ENCODE data around the gene NPW.

NPW gene

DNA sequence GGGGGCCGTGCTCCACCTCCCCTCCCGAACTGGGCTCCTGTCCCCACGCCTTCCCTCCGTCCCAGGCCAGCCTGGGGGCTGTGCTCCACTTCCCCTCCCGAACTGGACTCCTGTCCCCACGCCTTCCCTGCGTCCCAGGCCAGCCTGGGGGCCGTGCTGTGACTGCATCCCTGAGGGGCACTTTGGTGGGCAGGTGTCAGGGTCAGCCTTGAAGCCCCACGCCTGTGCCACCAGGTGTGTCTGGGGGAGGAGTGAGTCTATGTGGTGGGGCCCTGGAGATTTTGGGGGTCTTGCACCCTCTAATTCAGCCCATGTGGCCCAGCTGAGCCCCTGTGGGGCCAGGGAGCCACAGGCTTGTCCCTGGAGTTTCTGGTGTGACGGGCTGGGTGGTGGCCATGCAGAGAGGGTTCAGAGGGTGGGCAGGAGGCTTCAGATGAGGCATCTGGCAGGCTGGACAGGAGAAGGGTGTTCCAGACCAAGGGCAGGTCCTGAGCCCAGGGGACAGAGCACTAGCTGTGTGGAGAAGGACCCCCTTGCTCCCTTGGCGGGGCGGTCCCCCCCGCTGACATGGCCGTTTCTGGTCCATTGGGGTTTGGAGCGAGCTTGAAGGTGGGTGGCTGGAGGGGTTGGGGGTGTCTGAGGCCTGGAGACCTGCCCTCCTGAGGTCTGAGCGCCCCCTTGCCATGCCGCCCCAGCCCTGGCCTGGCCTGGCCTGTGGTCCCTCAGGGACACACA is 15.3 kb downstream of the NPW start:
- in situ Hi-C loops (cut with HindIII; ENCODE audit: low sequenced_read_pairs): no loop called here

DNA sequence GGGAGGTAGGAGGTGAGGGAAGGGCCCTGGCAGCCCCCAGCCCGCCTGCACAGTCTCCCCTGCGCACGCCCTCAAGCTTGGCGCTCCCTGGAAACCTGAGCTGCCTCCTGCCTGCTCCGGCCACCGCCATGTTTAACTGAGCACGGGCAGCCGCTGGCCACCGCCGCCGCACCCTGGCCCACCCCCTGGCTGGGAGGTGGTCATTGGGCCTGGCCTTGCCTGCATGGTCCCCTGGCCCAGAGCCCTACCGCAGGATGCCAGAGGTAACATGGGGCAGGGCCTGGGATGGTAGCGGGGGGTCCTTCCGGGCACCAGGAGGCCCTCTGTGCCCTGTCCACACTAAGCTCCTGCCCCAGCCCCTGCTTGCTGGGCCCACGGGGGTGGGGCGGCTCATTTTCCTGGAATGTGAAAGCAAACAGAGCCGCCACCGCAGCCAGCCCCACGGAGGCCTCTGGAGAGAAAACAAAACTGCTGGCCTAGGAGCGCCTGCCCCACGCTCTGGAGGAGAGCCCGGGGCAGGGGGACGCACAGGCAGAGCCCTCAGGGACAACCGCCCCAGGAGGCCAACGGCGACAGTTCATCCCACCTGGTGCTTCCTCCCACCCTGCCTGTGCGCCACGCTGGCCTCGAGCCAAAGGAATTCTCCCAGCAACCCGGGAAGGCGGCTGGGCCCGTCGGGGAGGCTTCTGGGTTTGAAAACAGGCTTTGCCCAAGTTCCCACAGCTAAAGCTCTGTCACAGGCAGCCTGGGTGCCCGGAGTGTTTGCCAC is 16.0 kb downstream of the NPW start:
- in situ Hi-C loops (cut with HindIII; ENCODE audit: low sequenced_read_pairs): no loop called here

DNA sequence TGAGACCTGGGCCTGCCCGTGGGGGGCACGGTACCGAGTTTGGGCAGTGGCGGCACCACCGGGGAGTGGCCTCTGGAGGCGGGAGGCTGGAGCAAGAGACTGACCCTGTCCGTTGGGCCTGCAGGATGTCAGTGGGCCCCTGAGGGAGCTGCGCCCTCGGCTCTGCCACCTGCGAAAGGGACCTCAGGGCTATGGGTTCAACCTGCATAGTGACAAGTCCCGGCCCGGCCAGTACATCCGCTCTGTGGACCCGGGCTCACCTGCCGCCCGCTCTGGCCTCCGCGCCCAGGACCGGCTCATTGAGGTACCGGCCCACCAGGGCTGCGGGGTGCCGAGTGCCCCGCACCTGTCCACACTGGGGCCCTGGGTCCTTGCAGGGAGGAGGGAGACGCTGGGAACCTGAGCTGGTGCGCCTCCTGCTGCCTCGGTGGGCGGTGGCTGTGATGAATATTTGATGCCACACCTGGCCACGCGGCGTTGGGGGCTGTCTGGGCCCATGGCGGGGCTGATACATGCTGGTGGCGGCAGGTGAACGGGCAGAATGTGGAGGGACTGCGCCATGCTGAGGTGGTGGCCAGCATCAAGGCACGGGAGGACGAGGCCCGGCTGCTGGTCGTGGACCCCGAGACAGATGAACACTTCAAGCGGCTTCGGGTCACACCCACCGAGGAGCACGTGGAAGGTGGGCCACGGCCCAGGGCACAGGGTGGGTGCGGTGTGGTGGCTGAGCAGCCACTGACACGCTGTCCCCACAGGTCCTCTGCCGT is 16.8 kb downstream of the NPW start:
- in situ Hi-C loops (cut with HindIII; ENCODE audit: low sequenced_read_pairs): no loop called here

DNA sequence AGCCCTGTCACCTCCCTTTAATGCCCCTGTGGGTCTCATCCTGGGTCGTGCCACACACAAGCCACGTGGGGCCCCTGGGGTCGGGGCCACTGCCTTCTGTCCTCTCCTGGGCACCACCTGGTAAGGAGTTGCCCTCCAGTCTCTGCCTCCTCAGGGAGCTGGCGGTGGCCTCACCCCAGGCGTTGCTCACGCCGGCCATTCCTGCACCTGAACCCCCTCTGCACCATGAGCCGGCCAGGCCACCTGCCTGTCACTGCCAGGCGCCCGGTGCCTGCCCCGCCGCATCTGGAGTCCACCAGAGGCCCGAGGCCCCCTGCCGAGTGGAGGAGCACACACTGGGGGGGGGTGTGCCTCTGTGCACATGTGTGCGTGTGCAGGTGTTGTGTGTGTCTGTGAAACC is 17.5 kb downstream of the NPW start:
- in situ Hi-C loops (cut with HindIII; ENCODE audit: low sequenced_read_pairs): no loop called here

DNA sequence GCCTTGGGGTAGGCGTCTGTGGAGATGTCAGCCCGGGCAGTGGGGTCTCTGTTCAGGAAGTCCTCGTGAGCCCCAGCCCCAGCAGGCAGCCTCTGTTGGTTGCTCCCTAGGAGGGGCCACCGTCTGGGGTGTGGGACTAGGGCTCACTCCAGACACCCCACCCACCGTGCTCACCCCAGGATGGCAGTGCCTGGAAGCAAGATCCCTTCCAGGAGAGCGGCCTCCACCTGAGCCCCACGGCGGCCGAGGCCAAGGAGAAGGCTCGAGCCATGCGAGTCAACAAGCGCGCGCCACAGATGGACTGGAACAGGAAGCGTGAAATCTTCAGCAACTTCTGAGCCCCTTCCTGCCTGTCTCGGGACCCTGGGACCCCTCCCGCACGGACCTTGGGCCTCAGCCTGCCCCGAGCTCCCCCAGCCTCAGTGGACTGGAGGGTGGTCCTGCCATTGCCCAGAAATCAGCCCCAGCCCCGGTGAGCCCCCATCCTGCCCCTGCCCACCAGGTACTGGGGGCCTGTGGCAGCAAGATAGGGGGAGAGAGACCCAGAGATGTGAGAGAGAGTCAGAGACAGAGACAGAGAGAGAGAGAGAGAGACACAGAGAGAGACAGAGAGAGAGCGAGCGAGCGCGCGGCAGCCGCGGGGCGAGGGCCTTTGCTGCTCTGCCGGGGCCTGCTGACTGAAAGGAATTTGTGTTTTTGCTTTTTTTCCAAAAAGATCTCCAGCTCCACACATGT is 18.2 kb downstream of the NPW start:
- in situ Hi-C loops (cut with HindIII; ENCODE audit: low sequenced_read_pairs): no loop called here

DNA sequence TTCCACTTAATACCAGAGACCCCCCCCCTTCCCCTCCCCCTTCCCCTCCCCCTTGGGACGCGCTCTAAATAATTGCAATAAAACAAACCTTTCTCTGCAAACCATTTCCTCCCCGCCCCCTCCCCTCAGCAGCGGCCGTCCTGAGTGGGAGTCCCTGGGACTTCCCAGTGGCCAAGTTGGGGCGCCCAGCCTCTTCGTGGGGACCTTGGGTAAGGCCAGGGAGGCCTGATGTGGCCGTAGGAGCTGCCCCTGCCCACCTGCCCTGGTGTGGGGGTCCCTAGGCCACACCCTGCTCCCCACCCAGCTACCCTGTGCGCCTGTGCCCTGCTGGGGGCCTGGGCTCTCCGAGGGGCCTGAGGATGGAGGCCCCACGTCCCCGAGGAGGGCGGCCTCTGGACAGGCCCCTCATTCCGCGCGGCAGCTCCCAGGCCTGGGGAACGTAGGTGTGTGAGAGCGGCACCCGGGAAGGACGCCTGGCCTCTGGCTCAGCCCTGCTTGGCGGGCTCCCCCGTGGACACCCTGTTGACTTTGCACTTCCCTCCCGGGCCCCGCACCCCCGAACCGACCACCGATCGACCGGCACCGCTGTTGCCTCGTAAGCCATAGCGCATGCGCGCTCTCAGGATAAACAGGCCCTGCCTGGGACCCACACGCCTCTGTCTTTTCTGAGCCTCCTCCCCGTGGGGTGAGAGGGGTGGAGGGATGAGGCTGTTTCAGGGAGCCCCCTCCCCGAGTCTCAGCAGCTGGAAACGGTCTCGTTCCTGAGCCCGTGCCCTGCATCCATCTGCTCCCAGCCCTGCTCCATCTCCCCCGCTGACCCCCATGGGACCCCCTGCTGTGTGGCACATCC is 19.0 kb downstream of the NPW start:
- in situ Hi-C loops (cut with HindIII; ENCODE audit: low sequenced_read_pairs): no loop called here

DNA sequence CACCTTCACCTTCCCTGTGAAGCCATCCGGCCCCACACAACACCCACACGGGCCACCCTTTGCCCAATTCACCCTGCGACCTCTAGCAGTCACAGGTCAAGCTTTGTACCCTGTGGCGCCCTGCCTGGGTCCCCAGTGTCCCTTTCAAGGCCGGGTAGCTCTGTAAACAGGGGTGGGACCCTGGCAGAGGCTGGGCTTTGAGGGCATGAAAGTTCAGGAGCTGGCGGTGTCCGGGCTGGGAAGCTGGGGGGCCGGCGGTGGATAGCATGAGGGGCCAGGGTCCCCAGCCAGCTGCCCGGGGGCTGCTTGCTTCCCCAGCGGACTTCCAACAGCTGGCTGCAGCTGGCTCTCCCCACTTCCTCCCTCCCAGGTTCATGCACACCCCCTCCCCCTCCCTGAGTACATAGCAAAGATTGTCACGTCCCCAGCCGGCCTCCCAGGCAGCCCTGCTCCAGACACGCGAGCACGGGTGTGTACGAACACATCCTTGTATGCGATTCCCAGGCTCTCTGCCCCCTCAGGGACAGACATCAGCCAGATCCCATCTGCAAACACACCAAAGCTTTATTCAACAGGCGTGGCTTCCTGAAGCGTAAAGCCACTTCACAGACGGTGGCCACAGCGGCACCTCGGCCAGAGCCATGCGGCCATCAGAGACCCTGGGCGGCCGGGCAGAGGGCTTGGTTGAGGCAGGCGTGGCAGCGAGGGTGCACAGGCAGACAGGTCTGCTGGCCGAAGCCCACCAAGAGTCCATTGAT is 19.9 kb downstream of the NPW start:
- in situ Hi-C loops (cut with HindIII; ENCODE audit: low sequenced_read_pairs): no loop called here

DNA sequence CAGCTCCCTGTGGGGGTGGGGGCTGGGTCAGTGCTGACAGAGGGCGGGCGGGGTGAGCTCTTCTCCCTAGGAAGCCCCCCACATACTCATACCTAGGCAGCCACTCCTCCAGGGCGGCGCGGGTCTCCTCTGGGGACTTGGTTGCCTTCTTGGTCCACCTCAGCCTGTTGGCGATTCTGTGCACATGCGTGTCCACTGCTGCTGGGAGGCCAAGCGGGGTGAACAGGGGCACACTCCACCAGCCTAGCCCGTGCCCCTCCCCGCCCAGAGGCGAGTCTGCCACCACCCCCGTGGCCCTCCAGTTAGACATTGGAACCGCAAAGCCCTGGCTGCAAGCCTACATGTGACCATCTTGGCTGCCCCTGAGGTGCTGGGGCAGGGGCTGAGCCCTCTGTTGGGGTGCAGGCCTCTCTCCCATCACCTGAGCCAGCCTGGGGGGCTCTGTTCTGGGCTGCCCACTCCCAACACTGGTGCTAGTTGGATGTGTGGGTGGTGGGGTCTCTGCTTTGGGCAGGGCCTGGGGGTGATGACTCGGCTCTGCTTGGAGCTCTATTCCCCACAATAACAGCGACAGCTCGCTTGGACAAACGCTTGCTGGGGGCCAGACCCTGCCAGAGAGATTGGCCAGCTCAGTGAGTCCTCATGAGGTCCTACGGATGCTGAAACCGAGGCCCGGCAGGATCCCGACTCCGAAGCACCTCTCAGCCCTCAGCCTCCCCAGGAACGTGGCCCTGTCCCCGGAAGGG is 20.6 kb downstream of the NPW start:
- in situ Hi-C loops (cut with HindIII; ENCODE audit: low sequenced_read_pairs): no loop called here

DNA sequence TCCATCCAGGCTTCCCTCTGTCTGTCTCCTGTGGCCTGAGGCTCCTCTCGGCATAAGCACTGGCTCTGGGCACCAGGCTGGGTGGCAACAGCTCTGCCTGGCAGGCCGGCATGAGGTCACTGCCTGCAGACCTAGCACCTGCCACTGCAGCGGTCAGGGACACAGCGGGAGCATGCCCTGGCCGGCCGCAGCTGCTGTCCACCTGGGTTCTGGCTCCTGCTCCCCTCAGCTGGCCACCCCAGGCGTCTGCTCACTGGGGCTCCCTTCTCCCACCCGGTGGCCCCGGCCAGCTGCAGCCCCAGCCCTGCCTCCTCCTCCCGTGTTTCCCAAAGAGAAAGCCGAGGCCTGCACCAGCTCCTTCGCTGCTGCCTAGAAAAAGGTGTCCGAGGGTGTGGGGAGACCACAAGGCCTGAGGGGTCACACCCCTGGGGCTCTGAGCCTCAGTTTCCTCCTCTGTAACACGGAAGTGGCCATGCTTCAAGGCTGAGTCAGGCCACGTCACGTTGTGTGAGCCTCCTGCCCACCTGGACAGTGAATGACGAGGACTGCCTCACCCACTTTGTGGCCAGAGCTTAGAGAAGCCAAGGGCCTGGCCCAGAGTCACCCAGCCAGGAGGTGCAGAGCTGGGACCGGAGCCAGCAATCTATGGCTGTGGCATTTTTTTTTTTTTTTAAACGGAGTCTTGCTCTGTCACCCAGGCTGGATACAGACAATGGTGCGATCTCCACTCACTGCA is 21.4 kb downstream of the NPW start:
- in situ Hi-C loops (cut with HindIII; ENCODE audit: low sequenced_read_pairs): no loop called here

DNA sequence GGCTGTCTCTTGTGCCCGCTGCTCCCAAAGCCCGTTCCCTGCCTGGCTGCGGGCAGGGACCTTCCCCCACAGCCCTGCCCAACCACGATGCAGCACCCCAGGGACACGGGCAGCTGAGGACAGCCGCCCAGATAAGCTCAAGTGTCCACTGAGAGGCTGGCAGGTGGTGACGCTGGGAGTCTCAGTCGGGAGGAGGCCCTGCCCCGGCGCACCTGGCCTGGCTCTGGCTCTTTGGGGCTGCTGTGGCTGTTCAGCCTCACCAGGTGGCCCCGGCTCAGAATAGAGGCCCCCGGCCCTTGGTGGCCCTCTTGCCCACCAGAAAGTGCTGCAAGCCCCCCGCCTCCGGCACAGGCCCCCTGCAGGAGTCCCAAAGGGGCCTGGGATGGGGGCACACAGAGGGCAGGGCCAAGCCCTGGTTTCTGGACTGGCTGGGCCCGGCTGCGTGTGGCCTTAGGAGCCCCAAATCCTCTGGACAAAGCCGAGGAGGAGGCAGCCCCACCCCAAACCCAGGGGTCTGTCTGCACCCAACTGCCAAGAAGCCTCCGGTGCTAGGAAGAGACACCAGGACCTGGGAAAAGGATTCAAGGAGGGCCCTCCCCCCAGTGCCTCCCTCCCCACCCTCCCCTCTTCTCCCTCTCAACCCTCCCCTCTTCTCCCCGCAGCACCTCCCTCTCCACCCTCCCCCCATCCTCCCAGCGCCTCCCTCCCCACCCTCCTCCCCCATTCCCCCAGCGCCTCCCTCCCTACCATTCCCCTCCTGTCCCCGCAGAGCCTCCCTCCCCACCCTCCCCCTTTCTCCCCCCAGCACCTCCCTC is 22.8 kb downstream of the NPW start:
- in situ Hi-C loops (cut with HindIII; ENCODE audit: low sequenced_read_pairs): no loop called here

DNA sequence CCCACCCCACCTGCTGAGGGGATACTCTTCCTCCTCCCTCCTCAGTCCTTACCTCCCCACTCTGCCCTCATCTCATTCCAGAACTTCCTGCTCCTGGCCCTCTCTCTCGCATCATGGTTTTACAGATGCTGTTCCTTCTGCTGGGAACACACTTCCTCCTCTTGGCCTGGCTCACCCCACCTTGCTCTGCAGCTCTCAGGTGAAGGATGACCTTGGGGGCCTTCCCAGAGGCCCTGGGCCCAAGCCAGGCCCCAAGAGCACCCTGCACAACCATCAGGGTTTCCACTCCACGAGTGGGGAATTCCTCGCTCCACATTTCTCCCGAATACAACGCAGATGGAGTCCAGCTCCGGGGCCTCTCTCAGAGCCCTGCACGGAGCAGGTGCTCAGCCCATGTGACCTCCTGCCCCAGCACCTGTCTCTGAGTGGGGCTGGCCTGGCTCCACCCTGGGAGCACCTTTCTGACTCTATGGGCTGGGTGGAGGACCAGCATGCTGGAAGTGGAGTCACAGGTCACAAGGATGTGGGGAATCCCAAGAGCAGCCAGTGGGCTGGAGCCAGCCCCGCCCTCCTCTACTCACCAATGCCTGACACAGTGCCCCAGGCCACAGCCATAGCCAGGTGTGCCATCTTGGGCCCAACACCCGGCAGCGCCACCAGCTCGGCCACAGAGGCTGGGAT is 23.5 kb downstream of the NPW start:
- in situ Hi-C loops (cut with HindIII; ENCODE audit: low sequenced_read_pairs): no loop called here

DNA sequence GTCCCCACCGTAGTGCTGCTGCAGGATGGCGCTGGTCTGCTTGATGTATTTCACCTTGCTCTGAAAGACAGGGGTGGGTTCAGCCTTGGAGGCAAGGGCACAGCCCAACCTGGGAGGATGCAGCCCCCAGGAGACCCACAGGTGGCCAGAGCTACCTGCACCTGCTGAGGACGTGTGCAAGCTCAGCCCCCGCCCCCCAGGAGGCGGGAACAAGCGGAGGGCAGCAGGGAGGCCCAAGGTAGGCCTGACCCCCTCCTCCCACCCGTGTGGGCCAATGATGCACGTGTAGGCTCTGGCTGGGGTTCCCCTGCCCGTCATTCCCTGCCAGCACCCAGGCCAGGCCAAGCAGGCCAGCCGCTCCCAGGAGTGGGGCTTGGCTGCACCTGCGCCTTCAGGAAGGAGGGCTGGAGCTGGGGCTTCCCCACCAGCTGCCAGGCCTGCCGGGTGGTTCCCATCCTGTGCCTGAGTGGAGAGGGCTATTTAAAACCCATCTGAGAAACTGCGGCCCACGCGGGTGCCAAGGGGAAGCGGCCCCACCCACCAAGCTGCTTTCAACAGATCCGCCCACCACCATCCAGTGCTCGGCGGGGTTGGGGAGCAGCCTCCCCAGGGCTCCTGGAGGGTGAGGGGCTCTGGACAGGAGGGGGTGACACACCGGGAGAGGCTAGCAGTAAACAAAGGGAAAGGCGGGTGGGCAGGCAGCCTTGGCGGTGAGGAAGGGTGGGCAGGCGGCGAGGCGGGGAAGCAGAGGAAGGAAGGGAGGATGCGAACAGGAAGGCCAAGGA is 24.3 kb downstream of the NPW start:
- in situ Hi-C loops (cut with HindIII; ENCODE audit: low sequenced_read_pairs): no loop called here

DNA sequence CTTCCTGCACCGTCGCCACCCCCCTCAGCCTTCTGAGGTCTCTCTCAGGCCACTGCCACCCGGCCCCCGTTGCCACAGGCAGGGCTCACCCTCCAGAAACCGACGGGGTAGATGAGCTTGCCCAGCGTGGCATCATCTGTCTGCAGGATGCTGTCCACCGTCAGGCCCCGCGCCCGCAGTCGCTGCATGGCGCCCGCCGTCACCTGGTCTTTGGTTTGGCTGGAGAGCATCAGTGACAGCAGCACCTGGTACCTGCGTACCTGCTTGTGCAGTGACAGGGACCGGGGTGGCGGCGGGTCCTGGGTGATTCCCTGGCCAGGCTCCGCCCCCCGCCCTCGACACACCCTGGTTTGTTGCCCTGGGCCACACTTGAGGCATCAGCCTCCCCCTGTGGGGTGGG is 25.0 kb downstream of the NPW start:
- in situ Hi-C loops (cut with HindIII; ENCODE audit: low sequenced_read_pairs): no loop called here

DNA sequence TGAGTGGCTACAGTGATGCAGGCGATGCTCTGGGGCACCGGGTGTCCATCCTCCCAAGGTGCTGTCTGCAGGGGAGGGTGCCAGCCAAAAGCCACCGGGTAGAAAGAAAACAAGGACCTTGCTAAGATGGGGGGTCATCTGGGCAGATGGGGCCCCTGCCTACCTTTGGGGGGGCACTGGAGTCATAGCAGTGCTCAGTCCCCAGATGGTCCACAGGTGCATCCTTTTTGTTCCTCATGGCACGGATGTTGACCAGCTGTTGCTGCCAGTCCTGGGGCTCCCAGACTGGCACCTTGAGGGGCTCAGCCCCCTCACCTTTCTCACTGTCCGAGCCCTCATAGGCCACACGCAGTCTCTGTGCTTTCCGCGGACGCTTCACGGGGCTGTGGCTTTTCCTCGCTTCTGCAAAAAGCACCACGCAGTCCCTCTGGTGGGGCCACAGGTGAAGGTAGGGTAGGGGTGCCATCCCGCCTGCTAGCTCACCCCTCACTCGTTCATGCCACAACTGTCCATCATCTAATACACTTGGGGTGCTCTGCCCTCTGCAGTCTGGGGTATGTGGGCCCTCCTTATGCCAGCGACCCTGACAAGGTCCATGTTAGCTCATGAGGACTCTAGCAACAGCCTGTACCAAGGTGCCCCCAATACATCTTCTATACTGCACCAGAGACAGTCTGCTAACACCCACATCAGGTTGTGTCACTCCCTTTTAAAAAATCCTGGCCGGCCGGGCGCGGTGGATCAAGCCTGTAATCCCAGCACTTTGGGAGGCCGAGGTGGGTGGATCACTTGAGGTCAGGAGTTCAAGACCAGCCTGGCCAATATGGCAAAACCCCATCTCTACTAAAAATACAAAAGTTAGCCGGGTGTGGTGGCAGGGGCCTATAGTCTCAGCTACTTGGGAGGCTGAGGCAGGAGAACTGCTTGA is 26.6 kb downstream of the NPW start:
- in situ Hi-C loops (cut with HindIII; ENCODE audit: low sequenced_read_pairs): no loop called here

DNA sequence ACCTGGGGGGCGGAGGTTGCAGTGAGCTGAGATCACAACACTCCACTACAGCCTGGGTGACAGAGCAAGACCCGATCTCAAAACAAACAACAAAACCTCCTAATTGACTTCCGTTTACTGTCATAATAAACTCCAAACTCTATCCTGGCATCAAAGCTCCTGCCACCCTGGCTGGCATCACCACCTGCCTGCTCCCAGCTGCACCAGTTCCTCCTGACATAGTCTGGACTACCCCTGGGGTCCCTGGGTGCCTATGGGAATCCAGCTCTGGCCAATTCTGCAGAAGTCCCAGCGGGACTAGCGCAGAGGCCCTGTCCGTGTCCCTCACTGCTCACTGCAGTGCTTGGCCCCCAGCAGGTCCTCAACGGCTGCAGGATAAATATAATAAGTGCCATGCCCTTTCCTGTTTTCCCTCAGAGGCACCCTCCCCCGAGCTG is 27.3 kb downstream of the NPW start:
- in situ Hi-C loops (cut with HindIII; ENCODE audit: low sequenced_read_pairs): no loop called here

Data from DLD1 (cell line).